ENCODE results near the gene KRT32. TPM values are rescaled to one million over a fixed set of nuclear protein-coding genes. Genes with fewer than 3 reads are reported as not detected.

Gene KRT32
- total and polyA plus RNA-seq, 4 donors: not detected

GRCh38 chr17:41411072-41411840, 55.9 kb downstream of the KRT32 start:
- ATAC-seq (ENCODE audit: low FRiP score) (no peak), DNase-seq (no peak)
- no peak overlapping the region for H3K4me3 ChIP-seq (ENCODE audit: low read length in 2 of 2)
- 93% methylated on average over 20 of the region's 20 CpGs for WGBS, 2 donors
- no peaks in the 10 kb centered on the region for H3K27me3 ChIP-seq (ENCODE audit: control insufficient read depth in 1 of 2, insufficient read depth in 2 of 2, low read length in 1 of 2)
- intact Hi-C loops (cut with DNase I): no loop called here
- no peak overlapping the region for H3K27ac ChIP-seq (ENCODE audit: low read depth in 1 of 2, low read length in 2 of 2)
- no peaks in the 10 kb centered on the region for H3K9me3 ChIP-seq (ENCODE audit: control insufficient read depth, low read length)
- no peaks in the 10 kb centered on the region for H3K4me1 ChIP-seq (ENCODE audit: control insufficient read depth in 1 of 2, insufficient read depth in 2 of 2, low read length in 2 of 2)
- no peaks in the 10 kb centered on the region for H3K36me3 ChIP-seq (ENCODE audit: control insufficient read depth in 1 of 2, insufficient read depth in 2 of 2, low read length in 1 of 2)

Small RNA genes lying within 50 kb of the gene (microRNA-seq; reads per million reads assigned to microRNA genes)
- gene MIR6510: 0 reads per million in 2 donors

Other genes with a start within 250 kb of the KRT32 start
- not detected for gene KRTAP9-2, start 240.7 kb downstream of the KRT32 start, total RNA-seq
- not detected for gene KRTAP9-2, start 240.7 kb downstream of the KRT32 start, polyA plus RNA-seq
- gene KRTAP9-3, start 234.9 kb downstream of the KRT32 start, total RNA-seq: not detected
- not detected for gene KRTAP9-3, start 234.9 kb downstream of the KRT32 start, polyA plus RNA-seq
- not detected for gene KRTAP9-8, start 229.4 kb downstream of the KRT32 start, total RNA-seq
- not detected for gene KRTAP9-8, start 229.4 kb downstream of the KRT32 start, polyA plus RNA-seq
- not detected for gene KRTAP9-4, start 217.7 kb downstream of the KRT32 start, total RNA-seq
- under 1 TPM in 1 of 2 donors, not detected in 1; 0.75 TPM for gene KRTAP9-4, start 217.7 kb downstream of the KRT32 start, polyA plus RNA-seq
- gene KRTAP9-9, start 212.0 kb downstream of the KRT32 start, total RNA-seq: not detected
- not detected for gene KRTAP9-9, start 212.0 kb downstream of the KRT32 start, polyA plus RNA-seq
- gene KRTAP9-6, start 202.0 kb downstream of the KRT32 start, total RNA-seq: not detected
- gene KRTAP9-6, start 202.0 kb downstream of the KRT32 start, polyA plus RNA-seq: not detected
- not detected for gene KRTAP9-7, start 191.7 kb downstream of the KRT32 start, total RNA-seq
- gene KRTAP9-7, start 191.7 kb downstream of the KRT32 start, polyA plus RNA-seq: not detected
- gene KRTAP29-1, start 164.5 kb downstream of the KRT32 start, total RNA-seq: not detected
- not detected for gene KRTAP29-1, start 164.5 kb downstream of the KRT32 start, polyA plus RNA-seq
- gene KRTAP16-1, start 158.1 kb downstream of the KRT32 start, total RNA-seq: not detected
- not detected for gene KRTAP16-1, start 158.1 kb downstream of the KRT32 start, polyA plus RNA-seq
- not detected for gene KRTAP17-1, start 151.7 kb downstream of the KRT32 start, total RNA-seq
- gene KRTAP17-1, start 151.7 kb downstream of the KRT32 start, polyA plus RNA-seq: not detected
- not detected for gene KRT33A, start 116.6 kb downstream of the KRT32 start, total RNA-seq
- not detected for gene KRT33A, start 116.6 kb downstream of the KRT32 start, polyA plus RNA-seq
- gene KRT33B, start 97.6 kb downstream of the KRT32 start, total RNA-seq: not detected
- gene KRT33B, start 97.6 kb downstream of the KRT32 start, polyA plus RNA-seq: not detected
- gene KRT34, start 85.1 kb downstream of the KRT32 start, total RNA-seq: not detected
- not detected for gene KRT34, start 85.1 kb downstream of the KRT32 start, polyA plus RNA-seq
- not detected for gene KRT31, start 69.8 kb downstream of the KRT32 start, total RNA-seq
- not detected for gene KRT31, start 69.8 kb downstream of the KRT32 start, polyA plus RNA-seq
- gene KRT37, start 42.8 kb downstream of the KRT32 start, total RNA-seq: not detected
- gene KRT37, start 42.8 kb downstream of the KRT32 start, polyA plus RNA-seq: not detected
- not detected for gene KRT38, start 26.4 kb downstream of the KRT32 start, total RNA-seq
- not detected for gene KRT38, start 26.4 kb downstream of the KRT32 start, polyA plus RNA-seq
- not detected for gene KRT35, start 13.8 kb upstream of the KRT32 start, total RNA-seq
- gene KRT35, start 13.8 kb upstream of the KRT32 start, polyA plus RNA-seq: not detected
- not detected for gene KRT36, start 22.5 kb upstream of the KRT32 start, total RNA-seq
- gene KRT36, start 22.5 kb upstream of the KRT32 start, polyA plus RNA-seq: under 1 TPM in 1 of 2 donors, not detected in 1; 0.50 TPM
- not detected for gene KRT13, start 38.2 kb upstream of the KRT32 start, total RNA-seq
- 10 to 100 TPM; 11.4 to 38.3 TPM for gene KRT13, start 38.2 kb upstream of the KRT32 start, polyA plus RNA-seq
- gene KRT15, start 51.5 kb upstream of the KRT32 start, total RNA-seq: not detected
- gene KRT15, start 51.5 kb upstream of the KRT32 start, polyA plus RNA-seq: 1 to 10 TPM in 1 of 2 donors, under 1 TPM in 1; 0.56 to 1.9 TPM
- gene KRT19, start 60.9 kb upstream of the KRT32 start, total RNA-seq: 1 to 10 TPM; 1.3 to 5.7 TPM
- gene KRT19, start 60.9 kb upstream of the KRT32 start, polyA plus RNA-seq: 100 to 1,000 TPM in 1 of 2 donors, 1 to 10 TPM in 1; 3.1 to 135 TPM
- not detected for gene KRT9, start 104.7 kb upstream of the KRT32 start, total RNA-seq
- under 1 TPM in 1 of 2 donors, not detected in 1; 0.18 TPM for gene KRT9, start 104.7 kb upstream of the KRT32 start, polyA plus RNA-seq
- 1 to 10 TPM in 1 of 2 donors, under 1 TPM in 1; 0.30 to 1.2 TPM for gene KRT14, start 119.5 kb upstream of the KRT32 start, total RNA-seq
- gene KRT14, start 119.5 kb upstream of the KRT32 start, polyA plus RNA-seq: 10 to 100 TPM in 1 of 2 donors, 1 to 10 TPM in 1; 4.4 to 46.7 TPM
- under 1 TPM; 0.30 to 0.65 TPM for gene KRT16, start 145.4 kb upstream of the KRT32 start, total RNA-seq
- gene KRT16, start 145.4 kb upstream of the KRT32 start, polyA plus RNA-seq: 10 to 100 TPM in 1 of 2 donors, 1 to 10 TPM in 1; 6.9 to 15.7 TPM
- gene KRT17, start 157.2 kb upstream of the KRT32 start, total RNA-seq: 1 to 10 TPM; 3.8 to 5.5 TPM
- 100 to 1,000 TPM in 1 of 2 donors, 10 to 100 TPM in 1; 33.2 to 126 TPM for gene KRT17, start 157.2 kb upstream of the KRT32 start, polyA plus RNA-seq
- gene EIF1, start 221.5 kb upstream of the KRT32 start, total RNA-seq: 100 to 1,000 TPM; 582 to 726 TPM
- gene EIF1, start 221.5 kb upstream of the KRT32 start, polyA plus RNA-seq: 100 to 1,000 TPM; 372 to 801 TPM
- not detected for gene GAST, start 244.9 kb upstream of the KRT32 start, total RNA-seq
- not detected for gene GAST, start 244.9 kb upstream of the KRT32 start, polyA plus RNA-seq

Measured in aorta (tissue), 5 donors.